HCT116 (cell line): ENCODE measurements around the gene COL5A1. TPM values are rescaled to one million over a fixed set of nuclear protein-coding genes. Genes with fewer than 3 reads are reported as not detected.

ENCODE experiments used
- ATAC-seq: fragments of 200-7000 bp; cut with Tn5 transposase; 2 replicates; pipeline ENCODE4 v1.9.1; 2020; ENCODE audit warnings: mild to moderate bottlenecking, moderate library complexity
- BruUV-seq: library from RNA; stranded (reverse); fragments of 400-500 nt; replicated peaks from 2 replicates; lab custom pipeline; 2021; lab: Mats Ljungman, UMichigan
- CTCF ChIA-PET: fragments of 300-600 bp; sonication (Branson Sonifier 250); formaldehyde crosslinking; loops from one replicate; lab custom pipeline; 2021; ENCODE audit warnings: antibody characterized with exemption; lab: Charles Lee
- POLR2A ChIA-PET: fragments of 300-600, 350-600 bp; sonication (Branson Sonifier 250); formaldehyde crosslinking; loops from one replicate; lab custom pipeline; 2021; ENCODE audit warnings: antibody characterized with exemption; lab: Charles Lee
- RAD21 ChIA-PET, 2 experiments: fragments of 300-600 bp; sonication (Branson Sonifier 250); formaldehyde crosslinking; loops; one replicate each; lab custom pipeline; 2023; ENCODE audit warnings: low total read pairs in 2 of 2; ENCODE audit not compliant: uncharacterized antibody in 2 of 2, unreplicated experiment in 2 of 2, low non-redundant PET in 1 of 2; lab: Charles Lee
- DNase-seq: peaks from one replicate; pipeline ENCODE4 v3.0.0-alpha.2; 2010; ENCODE audit warnings: low read depth, low spot score
- H2AFZ ChIP-seq: fragments of 200-600 bp; shearing (Covaris generic), sonication (generic); 2 replicates; pipeline ENCODE4 v1.6.1; 2017; ENCODE audit warnings: low read depth, mixed run types, mixed read lengths, antibody characterized with exemption, low read length; ENCODE audit not compliant: poor library complexity, severe bottlenecking
- H3K27ac ChIP-seq: 2 replicates; pipeline ENCODE4 v1.5.1; 2012; ENCODE audit warnings: low read depth, low read length
- H3K27me3 ChIP-seq: fragments of 200-600 bp; sonication (generic); 2 replicates; pipeline ENCODE4 v1.6.1; 2016; ENCODE audit warnings: mixed run types, low read length, mixed read lengths; ENCODE audit not compliant: insufficient read depth
- H3K36me3 ChIP-seq, 2 experiments: fragments of 200-500 bp in 1 of 2; fragments of 200-600 bp in 1 of 2; sonication (Bioruptor generic) in 1 of 2; sonication (generic) in 1 of 2; 2 replicates each; pipeline versions ENCODE4 v1.5.1 to v1.6.1; 2014 to 2016; ENCODE audit warnings: low read length in 2 of 2, inconsistent platforms in 1 of 2, mixed read lengths in 1 of 2, mixed run types in 1 of 2; ENCODE audit not compliant: insufficient read depth in 2 of 2, control insufficient read depth in 1 of 2
- H3K4me1 ChIP-seq, 2 experiments: fragments of 200-600 bp in 1 of 2; sonication (generic) in 1 of 2; 2 replicates each; pipeline versions ENCODE4 v1.5.1 to v1.6.1; 2012 to 2017; ENCODE audit warnings: low read length in 2 of 2, inconsistent platforms in 1 of 2, mild to moderate bottlenecking in 1 of 2, mixed read lengths in 1 of 2, mixed run types in 1 of 2, moderate library complexity in 1 of 2; ENCODE audit not compliant: insufficient read depth in 2 of 2, control insufficient read depth in 1 of 2
- H3K4me2 ChIP-seq: fragments of 200-600 bp; sonication (generic); 2 replicates; pipeline ENCODE4 v1.6.1; 2017; ENCODE audit warnings: mixed run types, low read length, mixed read lengths
- H3K4me3 ChIP-seq, 2 experiments: fragments of 200-600 bp in 1 of 2; sonication (generic) in 1 of 2; replicated peaks in 1 of 2; 2 replicates each; pipeline ENCODE4 v1.5.1; 2011 to 2016; ENCODE audit warnings: low read length in 2 of 2, control low read depth in 1 of 2, low read depth in 1 of 2, mild to moderate bottlenecking in 1 of 2, mixed read lengths in 1 of 2, mixed run types in 1 of 2
- H3K79me2 ChIP-seq: fragments of 200-600 bp; sonication (generic); 2 replicates; pipeline ENCODE4 v1.6.1; 2017; ENCODE audit warnings: mild to moderate bottlenecking, mixed run types, low read length, moderate library complexity, mixed read lengths; ENCODE audit not compliant: insufficient read depth
- H3K9ac ChIP-seq: fragments of 200-600 bp; sonication (generic); 2 replicates; pipeline ENCODE4 v1.6.1; 2016; ENCODE audit warnings: low read length, mixed read lengths
- H3K9me2 ChIP-seq: fragments of 200-600 bp; sonication (generic), shearing (Covaris generic); 2 replicates; pipeline ENCODE4 v1.6.1; 2017; ENCODE audit warnings: mixed run types, mild to moderate bottlenecking, moderate library complexity; ENCODE audit not compliant: insufficient read depth
- H3K9me3 ChIP-seq, 2 experiments: fragments of 200-500 bp in 1 of 2; fragments of 200-600 bp in 1 of 2; sonication (Bioruptor generic) in 1 of 2; sonication (generic) in 1 of 2; 2 replicates each; pipeline ENCODE4 v1.6.1; 2014 to 2017; ENCODE audit warnings: low read length in 2 of 2, mixed read lengths in 2 of 2, inconsistent platforms in 1 of 2, low read depth in 1 of 2, mild to moderate bottlenecking in 1 of 2, mixed run types in 1 of 2, moderate library complexity in 1 of 2; ENCODE audit not compliant: control insufficient read depth in 1 of 2, insufficient read depth in 1 of 2
- H4K20me1 ChIP-seq: fragments of 200-600 bp; sonication (generic), shearing (Covaris generic); 2 replicates; pipeline ENCODE4 v1.6.1; 2017; ENCODE audit warnings: mixed run types, mild to moderate bottlenecking, moderate library complexity; ENCODE audit not compliant: insufficient read depth
- EGR1 ChIP-seq: IDR thresholded peaks from 2 replicates; pipeline ENCODE4 v1.6.1; 2012; ENCODE audit warnings: low read depth
- ELF1 ChIP-seq: IDR thresholded peaks from 2 replicates; pipeline ENCODE4 v1.6.1; 2012; ENCODE audit warnings: low read depth, borderline replicate concordance
- EZH2 ChIP-seq: fragments of 200-600 bp; sonication (generic); IDR thresholded peaks from 2 replicates; pipeline ENCODE4 v1.6.1; 2017; ENCODE audit warnings: antibody characterized with exemption, mixed run types
- EZH2phosphoT487 ChIP-seq: fragments of 200-600 bp; IDR thresholded peaks from 2 replicates; pipeline ENCODE4 v1.6.1; 2018; ENCODE audit warnings: antibody characterized with exemption, borderline replicate concordance
- JUND ChIP-seq: IDR thresholded peaks from 2 replicates; pipeline ENCODE4 v1.6.1; 2012
- MAX ChIP-seq: IDR thresholded peaks from 2 replicates; pipeline ENCODE4 v1.6.1; 2012
- POLR2AphosphoS5 ChIP-seq: IDR thresholded peaks from 2 replicates; pipeline ENCODE4 v1.6.1; 2011; ENCODE audit warnings: mild to moderate bottlenecking, low read depth, low read length, moderate library complexity
- TCF7L2 ChIP-seq: IDR thresholded peaks from 2 replicates; pipeline ENCODE4 v1.7.0; 2011; ENCODE audit warnings: borderline replicate concordance, inconsistent platforms; ENCODE audit not compliant: insufficient read depth, insufficient read length; ENCODE audit errors: extremely low read depth
- YY1 ChIP-seq: IDR thresholded peaks from 2 replicates; pipeline ENCODE4 v1.6.1; 2011; ENCODE audit warnings: low read length, low read depth, moderate library complexity, mild to moderate bottlenecking; ENCODE audit not compliant: insufficient replicate concordance; ENCODE audit errors: extremely low read depth
- ZFX ChIP-seq: fragments of 450-650 bp; IDR thresholded peaks from 2 replicates; pipeline ENCODE4 v1.6.1; 2017
- intact Hi-C: fragments of 100-400 bp; cut with micrococcal nuclease; formaldehyde crosslinking; loops from 2 replicates; pipeline ENCODE4 v1.10.0; 2022
- total RNA-seq: library from RNA; stranded (reverse); gene quantifications from one replicate; pipeline ENCODE4 v1.2.1, GENCODE V29; 2021; ENCODE audit not compliant: unreplicated experiment
- TF ChIP-seq, protein P1 (sequence below): IDR thresholded peaks from 2 replicates; pipeline ENCODE4 v1.6.1; 2012

The COL5A1 gene
- total RNA-seq, 1 experiment from 2014 or later, result 0.30 TPM

GRCh38 chr9:134884492-134884891 lies 242.9 kb downstream of the COL5A1 start:
- POLR2A ChIA-PET, result no interaction called here
- H3K9ac ChIP-seq, result no peak overlapping the region
- no peak for ATAC-seq
- no peak for TF ChIP-seq EGR1
- no peak for TF ChIP-seq EZH2
- TF ChIP-seq YY1, result no peak
- TF ChIP-seq ZFX, result no peak
- no peak for TF ChIP-seq MAX
- no peak for TF ChIP-seq POLR2AphosphoS5
- H3K27ac ChIP-seq, result no peak overlapping the region
- no peaks in the 10 kb centered on the region for H3K27me3 ChIP-seq
- no peaks in the 10 kb centered on the region for H3K9me2 ChIP-seq
- CTCF ChIA-PET, result no interaction called here
- no peak for DNase-seq
- H3K4me2 ChIP-seq, result no peak overlapping the region
- H3K4me3 ChIP-seq, result no peak overlapping the region
- H3K36me3 ChIP-seq, result no peaks in the 10 kb centered on the region
- BruUV-seq, result no TSS peak
- RAD21 ChIA-PET, result no interaction called here
- no peaks in the 10 kb centered on the region for H3K4me1 ChIP-seq
- no peaks in the 10 kb centered on the region for H3K9me3 ChIP-seq
- H3K79me2 ChIP-seq, result no peaks in the 10 kb centered on the region
- no peaks in the 10 kb centered on the region for H4K20me1 ChIP-seq
- intact Hi-C loops, result no loop called here
- no peak overlapping the region for H2AFZ ChIP-seq

DNA sequence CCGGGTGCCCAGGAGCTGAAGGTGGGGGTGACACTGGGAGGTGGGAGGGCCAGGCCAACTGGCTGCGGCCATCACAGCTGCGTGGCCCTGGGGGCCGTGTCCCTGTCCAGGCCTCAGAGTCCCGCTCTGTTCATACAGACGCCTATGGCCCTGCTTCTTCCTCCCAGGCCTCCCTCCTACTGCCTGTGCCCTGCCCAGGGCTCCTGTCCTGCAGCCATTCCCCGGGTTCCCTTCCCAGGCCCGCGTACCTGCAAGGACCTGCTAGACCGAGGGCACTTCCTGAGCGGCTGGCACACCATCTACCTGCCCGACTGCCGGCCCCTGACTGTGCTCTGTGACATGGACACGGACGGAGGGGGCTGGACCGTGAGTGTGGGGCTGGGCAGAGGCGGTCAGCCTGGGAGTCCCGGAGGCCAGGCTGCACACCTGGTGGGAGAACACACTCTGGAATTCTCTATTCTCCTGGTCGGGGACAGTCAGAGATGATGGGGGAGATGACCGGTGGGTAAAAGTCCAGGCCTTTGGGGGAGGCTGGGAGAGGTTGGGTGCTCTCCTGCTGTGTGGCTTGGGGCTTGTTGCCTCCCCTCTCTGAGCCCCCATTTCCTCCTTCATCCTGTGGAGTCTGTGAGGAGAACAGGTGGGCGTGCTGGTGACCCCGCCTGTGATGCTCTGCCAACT lies 243.5 kb downstream of the COL5A1 start:
- Histone ChIP-seq H3K27ac (no peak overlapping the region), H3K4me2 (no peak overlapping the region), H3K79me2 (no peaks in the 10 kb centered on the region), H3K9me3 (no peaks in the 10 kb centered on the region), H3K36me3 (no peaks in the 10 kb centered on the region), H2AFZ (no peak overlapping the region), H3K9ac (no peak overlapping the region), H3K27me3 (no peaks in the 10 kb centered on the region), H3K4me1 (no peaks in the 10 kb centered on the region), H3K9me2 (no peaks in the 10 kb centered on the region), H3K4me3 (no peak overlapping the region), H4K20me1 (no peaks in the 10 kb centered on the region)
- no TSS peak for BruUV-seq
- ChIA-PET CTCF (no interaction called here), POLR2A (no interaction called here), RAD21 (no interaction called here)
- intact Hi-C loops, result no loop called here
- no peak for TF ChIP-seq TCF7L2
- TF ChIP-seq, protein P1, sequence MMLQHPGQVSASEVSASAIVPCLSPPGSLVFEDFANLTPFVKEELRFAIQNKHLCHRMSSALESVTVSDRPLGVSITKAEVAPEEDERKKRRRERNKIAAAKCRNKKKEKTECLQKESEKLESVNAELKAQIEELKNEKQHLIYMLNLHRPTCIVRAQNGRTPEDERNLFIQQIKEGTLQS, result no peak
- TF ChIP-seq JUND, result no peak
- no peak for TF ChIP-seq EZH2phosphoT487
- no peak for TF ChIP-seq ELF1
- TF ChIP-seq EGR1, result no peak
- no peak for ATAC-seq
- DNase-seq, result no peak
